GM21737 (cell line): ENCODE measurements around the gene UBE2D4.
"Not testable (repeated sequence)": the region's sequence is repeated elsewhere in the genome, so short reads cannot be mapped to it uniquely, and the experiment has no call there.

Experiments used
- ATAC-seq: cut with Tn5 transposase; IDR thresholded peaks from one replicate; pipeline ENCODE4 v1.9.1; 2021; ENCODE audit warnings: mild to moderate bottlenecking, moderate library complexity; ENCODE audit not compliant: unreplicated experiment

Gene UBE2D4

DNA sequence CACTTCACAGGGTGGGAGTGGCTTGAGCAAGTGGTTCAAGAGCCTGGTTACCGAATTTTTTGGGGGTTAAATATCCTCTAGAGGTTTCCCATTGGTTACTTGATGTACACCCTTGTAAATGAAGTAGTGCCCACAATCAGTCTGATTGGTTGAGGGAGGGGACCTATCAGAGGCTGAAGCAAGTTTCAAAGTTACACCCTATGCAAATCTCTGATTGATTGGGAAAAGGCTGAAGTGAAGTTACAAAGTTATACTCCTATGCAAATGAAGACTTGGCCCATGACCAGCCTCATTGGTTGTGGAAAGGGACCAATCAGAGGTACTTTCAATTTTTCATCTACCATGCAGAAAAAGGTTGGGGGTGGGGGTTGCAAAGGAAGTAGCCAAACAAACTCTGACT, 34.7 kb downstream of the UBE2D4 start:
- no peak for ATAC-seq

- ATAC-seq, result not testable (repeated sequence)
Measured at GRCh38 chr7:43966392-43966791, 40.2 kb downstream of the UBE2D4 start.

- ATAC-seq, result not testable (repeated sequence)
Measured at GRCh38 chr7:43968172-43969040, 42.2 kb downstream of the UBE2D4 start.

GRCh38 chr7:43969586-43969985, 43.4 kb downstream of the UBE2D4 start:
- ATAC-seq, result not testable (repeated sequence)

DNA sequence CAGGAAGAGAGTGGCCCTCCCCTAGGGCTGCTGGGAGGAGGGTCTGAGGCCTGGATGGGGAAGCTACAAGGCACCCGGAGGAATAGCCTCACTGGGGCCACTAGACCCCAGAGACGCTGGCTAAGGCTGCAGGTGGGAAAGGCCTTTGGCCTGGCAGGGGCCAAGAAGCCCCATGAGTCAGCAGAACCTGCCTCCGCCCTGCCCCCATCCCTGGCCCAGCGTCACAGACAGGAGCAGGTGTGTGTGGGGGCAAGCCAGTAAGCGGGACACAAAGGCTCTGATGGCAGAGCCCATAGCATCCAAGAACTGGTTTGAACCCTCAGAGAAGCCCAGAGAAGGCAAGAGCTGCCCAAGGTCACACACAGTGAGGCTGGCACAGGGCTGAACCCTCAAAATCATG, 44.5 kb downstream of the UBE2D4 start:
- ATAC-seq, result not testable (repeated sequence)

DNA sequence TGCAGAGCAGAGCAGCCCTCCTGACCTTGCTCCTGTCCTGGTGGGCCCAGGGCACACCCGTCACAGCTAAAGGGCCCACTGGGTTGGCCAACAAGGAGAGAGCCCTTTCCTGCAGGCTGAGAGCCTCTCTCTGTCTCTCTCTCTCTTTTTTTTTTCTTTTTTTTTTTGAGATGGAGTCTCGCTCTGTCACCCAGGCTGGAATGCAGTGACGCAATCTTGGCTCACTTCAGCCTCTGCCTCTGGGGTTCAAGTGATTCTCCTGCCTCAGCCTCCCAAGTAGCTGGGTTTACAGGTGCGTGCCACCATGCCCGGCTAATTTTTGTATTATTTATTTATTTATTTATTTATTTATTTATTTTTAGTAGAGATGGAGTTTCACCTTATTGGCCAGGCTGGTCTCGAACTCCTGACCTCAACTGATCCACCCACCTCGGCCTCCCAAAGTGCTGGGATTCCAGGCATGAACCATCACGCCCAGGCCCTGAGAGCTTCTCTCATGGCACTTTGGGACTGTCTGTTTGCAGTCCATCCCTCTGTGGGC, 47.9 kb downstream of the UBE2D4 start:
- ATAC-seq, result not testable (repeated sequence)

DNA sequence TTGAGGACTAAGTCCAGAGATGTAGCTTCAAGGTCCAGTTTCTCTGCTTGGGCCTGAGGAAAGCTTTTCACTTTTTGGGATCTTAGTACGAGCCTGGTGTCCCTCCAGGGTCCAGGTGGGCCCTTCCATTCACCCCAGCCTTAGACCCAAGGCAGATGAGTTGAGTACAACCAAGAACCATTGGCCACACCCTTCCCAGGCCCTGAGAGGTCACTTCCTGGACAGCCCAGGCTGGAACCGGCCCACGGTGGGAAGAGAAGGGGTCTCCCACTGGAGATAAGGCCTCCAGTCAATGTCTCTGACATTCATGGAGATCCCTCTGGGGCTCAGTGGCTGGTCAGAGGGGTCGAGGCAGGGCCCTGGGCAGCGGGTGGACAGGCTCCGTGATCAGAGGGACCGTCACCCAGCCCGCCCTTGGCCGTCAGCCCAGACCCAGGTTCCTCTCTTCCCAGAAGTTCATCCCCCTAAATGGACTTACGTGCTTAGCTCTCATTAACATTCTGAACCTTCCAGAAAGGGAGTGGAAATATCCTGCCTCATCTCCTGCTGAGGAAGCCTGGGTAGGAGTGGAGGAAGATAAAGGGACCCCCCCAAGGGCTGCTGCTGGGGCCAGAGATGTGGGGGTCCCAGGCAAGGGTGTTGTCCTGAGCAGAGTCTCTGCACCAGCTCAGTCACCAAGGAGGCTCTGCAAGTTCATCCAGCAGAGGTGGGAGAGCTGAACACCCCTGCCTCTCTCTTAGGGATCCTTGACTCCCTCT, 48.7 kb downstream of the UBE2D4 start:
- ATAC-seq, result not testable (repeated sequence)

DNA sequence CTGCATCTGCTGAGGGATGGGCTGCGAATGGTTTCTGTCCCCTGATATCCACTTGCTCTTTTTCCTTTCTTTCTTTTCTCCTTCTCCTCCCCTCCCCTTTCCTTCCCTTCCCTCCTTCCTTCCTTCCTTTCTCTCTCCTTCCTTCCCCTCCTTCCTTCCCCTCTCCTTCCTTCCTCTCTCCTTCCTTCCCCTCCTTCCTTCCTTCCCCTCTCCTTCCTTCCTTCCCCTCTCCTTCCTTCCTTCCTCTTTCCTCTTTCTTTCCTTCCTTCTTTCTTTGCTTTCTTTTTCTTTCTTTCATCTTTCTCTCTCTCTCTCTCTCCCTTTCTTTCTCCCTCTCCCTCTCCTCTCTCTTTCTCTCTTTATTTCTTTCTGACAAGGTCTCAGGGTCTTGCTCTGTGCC, 51.3 kb downstream of the UBE2D4 start:
- no peak for ATAC-seq

GRCh38 chr7:43978102-43978501, 51.9 kb downstream of the UBE2D4 start:
- not testable (repeated sequence) for ATAC-seq

DNA sequence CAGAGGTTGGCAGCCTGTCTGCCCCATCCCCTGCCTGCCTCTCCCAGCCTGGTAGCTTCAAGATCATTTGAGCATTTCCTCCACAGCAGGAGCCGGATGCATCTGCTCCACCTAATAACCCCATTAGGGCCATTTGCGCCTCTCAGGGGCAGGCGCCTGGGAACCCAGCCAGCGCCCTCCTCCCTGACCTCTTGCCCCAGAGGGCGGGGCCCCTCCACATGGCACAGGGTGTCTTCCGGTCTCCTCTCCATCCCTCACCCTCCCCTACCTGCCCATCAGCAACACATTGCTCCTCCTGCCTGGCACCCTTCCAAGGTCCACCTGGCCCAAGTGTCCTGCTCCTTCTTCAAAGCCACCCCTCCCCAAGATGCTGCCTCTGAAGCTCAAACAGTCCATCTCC, 56.6 kb downstream of the UBE2D4 start:
- ATAC-seq, result not testable (repeated sequence)

DNA sequence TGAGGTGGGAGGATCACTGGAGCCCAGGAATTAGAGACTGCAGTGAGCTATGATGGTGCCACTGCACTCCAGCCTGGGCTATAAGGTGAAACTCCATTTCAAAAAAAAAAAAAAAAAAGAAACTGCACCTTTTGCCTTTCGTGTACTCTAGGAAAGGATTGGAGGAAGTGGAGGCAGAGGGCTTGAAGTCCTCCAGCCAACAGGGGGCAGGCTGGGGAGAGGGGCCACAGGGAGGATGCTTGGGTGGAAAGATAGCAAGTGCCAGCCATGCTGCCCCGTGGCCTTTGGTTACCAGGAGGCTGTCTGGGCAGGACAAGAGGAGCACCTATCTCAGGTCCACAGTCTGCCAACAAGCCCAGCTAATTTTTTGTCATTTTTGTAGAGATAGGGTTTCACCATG, 57.5 kb downstream of the UBE2D4 start:
- ATAC-seq, result not testable (repeated sequence)

DNA sequence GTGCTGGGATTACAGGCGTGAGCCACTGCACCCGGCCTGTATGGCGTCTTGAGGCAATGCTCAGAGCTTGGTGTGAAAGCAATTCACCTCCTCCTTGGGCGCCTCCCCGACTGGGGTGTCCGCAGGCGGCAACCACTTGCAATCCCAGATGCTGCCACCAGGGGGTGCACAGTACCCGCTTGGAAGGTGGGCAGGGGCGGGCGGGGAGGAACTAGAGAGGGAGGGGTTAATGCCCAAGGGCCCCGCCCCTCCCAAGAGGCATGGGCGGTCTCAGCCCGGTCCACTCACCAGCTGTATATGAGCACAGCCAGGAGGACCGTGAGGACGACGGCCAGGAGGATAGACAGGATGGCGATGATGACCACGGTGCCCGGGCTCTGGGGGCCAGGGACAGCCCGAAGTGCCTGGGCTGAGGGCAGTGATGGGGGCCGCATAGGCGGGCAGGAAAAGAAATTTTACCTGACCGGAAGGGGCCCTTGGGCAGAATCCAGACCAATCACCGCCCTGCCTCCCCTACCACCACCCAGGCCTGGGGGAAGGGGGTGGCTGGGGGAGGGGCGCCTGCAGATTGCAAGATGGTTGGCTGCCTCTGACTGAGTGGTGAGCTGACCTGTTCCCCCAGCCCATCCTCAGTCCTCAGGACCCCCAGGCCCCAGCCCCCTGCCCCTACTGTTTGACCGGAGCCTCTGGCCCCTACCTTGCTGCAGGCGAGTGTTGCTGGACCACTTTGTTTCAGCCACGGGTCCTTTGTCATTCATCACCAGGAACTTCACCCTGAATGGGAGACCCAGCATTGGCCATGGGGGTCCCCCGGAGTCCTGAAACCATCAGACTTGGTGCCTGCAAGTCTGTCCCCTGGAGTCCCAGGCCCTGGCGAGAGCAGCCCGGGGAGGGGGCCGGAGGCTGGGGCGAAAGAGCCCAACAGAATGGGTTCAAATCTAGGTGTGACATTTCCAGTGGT, 59.9 kb downstream of the UBE2D4 start:
- peak; percentile 62 for ATAC-seq

GRCh38 chr7:43987476-43987875, 61.2 kb downstream of the UBE2D4 start:
- ATAC-seq, result not testable (repeated sequence)

DNA sequence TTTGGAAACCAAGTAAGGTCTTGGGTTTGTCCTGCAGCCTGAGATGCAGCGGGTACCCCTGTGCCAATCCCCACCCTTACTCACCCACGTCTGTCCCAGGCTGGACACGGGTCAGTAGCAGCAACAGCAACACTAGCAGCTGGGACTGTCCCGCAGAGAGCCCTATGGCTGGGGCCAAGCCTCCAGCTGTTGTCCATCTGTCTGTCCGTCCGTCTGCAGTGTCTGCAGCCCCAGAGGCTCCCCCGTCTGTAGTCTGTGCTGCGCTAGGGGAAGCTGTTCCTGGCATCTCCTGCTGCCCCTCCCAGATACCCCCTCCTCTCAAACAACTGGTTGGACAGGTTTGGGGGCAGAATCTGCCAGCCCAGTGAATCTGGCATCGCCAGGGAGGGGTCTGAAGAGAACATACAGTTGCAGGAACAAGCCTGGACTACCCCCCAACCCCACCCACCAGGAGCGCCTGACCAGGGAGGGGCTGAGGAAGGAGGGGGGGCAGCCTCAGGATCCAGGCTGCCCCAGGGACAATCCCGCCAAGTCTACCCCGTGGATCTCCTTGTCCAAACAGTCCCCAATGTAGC, 63.9 kb downstream of the UBE2D4 start:
- not testable (repeated sequence) for ATAC-seq

DNA sequence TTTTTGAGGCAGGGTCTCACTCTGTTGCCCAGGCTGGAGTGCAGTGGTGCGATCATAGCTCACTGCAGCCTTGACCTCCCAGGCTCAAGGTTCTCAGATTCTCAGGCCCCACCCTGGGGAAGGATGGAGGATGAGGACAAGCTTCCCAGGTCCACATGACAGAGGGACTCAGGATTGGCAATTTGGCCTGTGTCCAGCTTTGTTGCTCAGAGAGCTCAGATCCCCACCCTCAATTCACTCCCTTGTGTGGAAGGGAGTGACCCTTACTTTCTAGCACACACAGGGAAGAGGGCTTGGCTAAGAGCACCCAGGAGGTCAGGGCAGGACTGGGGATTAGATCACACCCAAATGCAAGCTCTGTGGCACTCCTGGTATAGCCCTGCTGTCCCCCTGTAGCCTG, 64.6 kb downstream of the UBE2D4 start:
- not testable (repeated sequence) for ATAC-seq

DNA sequence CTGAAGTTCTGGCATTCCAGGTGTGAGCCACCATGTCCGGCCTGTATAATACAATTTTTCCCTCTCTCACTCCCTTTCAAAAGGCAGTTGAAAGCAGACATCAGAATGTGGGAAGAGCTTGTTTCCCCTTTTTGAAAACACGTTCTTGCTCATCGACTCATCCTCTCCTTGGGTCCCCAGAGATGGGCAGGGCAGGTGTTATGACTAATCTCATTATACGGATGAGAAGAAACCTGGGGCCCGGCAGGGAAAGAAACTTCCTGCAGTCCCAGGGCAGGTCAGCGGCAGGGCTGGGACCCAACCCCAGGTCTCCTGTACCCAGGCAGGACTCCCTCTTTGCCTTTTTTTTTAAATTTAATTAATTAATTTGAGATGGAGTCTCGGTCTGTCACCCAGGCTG, 66.7 kb downstream of the UBE2D4 start:
- ATAC-seq, result peak; percentile 85

DNA sequence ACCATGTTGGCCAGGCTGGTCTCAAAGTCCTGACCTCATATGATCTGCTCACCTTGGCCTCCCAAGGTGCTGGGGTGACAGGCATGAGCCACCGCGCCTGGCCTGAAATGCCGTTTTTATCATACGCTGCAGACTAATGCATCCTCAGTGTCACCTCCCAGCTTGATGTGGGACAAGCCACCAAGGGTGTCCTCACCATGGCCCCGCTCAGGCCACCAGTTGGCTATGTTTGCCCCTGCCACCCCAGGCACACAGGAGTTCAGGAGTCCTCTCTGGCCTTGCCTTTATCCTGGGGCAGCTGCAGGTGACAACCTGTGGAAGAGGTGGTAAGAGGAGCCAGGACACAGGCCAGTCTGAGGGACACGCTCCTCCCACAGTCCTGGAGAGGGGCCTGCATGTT, 68.4 kb downstream of the UBE2D4 start:
- not testable (repeated sequence) for ATAC-seq

- not testable (repeated sequence) for ATAC-seq
Measured at GRCh38 chr7:43997532-43997931, 71.3 kb downstream of the UBE2D4 start, which contains the start of gene SPDYE1. Gene SPDYE1, plus strand, starts transcription at chr7:43997897. Its CDS starts 2,053 bp downstream, at chr7:43999950.
